A172 (cell line): Measurements from ENCODE around the gene FAAP100. TPM values are rescaled to one million over a fixed set of nuclear protein-coding genes. Genes with fewer than 3 reads are reported as not detected.

Experiments used
- DNase-seq: peaks from one replicate; pipeline ENCODE4 v3.0.0-alpha.2; 2015; ENCODE audit warnings: low spot score
- total RNA-seq: library from RNA; depleted of rRNA; stranded (reverse); fragments of >200 nt; shearing (Covaris generic); gene quantifications from 2 replicates; pipeline ENCODE4 v1.2.3, GENCODE V29; 2014

The FAAP100 gene
- total RNA-seq, 1 experiment from 2014 or later, result 39.9 TPM

GRCh38 chr17:81556175-81556691, 4.1 kb upstream of the FAAP100 start:
- DNase-seq, result peak; percentile 83

- peak; percentile 99 for DNase-seq
These were observed 1.5 kb upstream of the FAAP100 start for GRCh38 chr17:81553616-81554181.

- DNase-seq, result peak; percentile 90
These were observed 964 bp upstream of the FAAP100 start for GRCh38 chr17:81553018-81553615.

- peak; percentile 28 for DNase-seq
These were observed 502 bp downstream of the FAAP100 start for GRCh38 chr17:81551458-81552243.

- DNase-seq, result no peak
These were observed 1.2 kb downstream of the FAAP100 start for GRCh38 chr17:81550830-81551457.

GRCh38 chr17:81550285-81550684, 1.9 kb downstream of the FAAP100 start:
- DNase-seq, result no peak

- DNase-seq, result no peak
These were observed 2.3 kb downstream of the FAAP100 start for GRCh38 chr17:81549826-81550225.

GRCh38 chr17:81549031-81549557, 3.1 kb downstream of the FAAP100 start:
- no peak for DNase-seq

- DNase-seq, result no peak
These were observed 4.6 kb downstream of the FAAP100 start for GRCh38 chr17:81547614-81547982.

- DNase-seq, result no peak
These were observed 5.1 kb downstream of the FAAP100 start for GRCh38 chr17:81546906-81547613.

GRCh38 chr17:81545160-81545949, 6.8 kb downstream of the FAAP100 start:
- DNase-seq, result no peak

GRCh38 chr17:81544281-81544974, 7.7 kb downstream of the FAAP100 start:
- no peak for DNase-seq

GRCh38 chr17:81543756-81544155, 8.4 kb downstream of the FAAP100 start:
- no peak for DNase-seq

- DNase-seq, result no peak
These were observed 8.8 kb downstream of the FAAP100 start for GRCh38 chr17:81543339-81543675.

- DNase-seq, result no peak
These were observed 9.5 kb downstream of the FAAP100 start for GRCh38 chr17:81542431-81543338.

- DNase-seq, result no peak
These were observed 11.0 kb downstream of the FAAP100 start for GRCh38 chr17:81541123-81541522.

- no peak for DNase-seq
These were observed 11.5 kb downstream of the FAAP100 start for GRCh38 chr17:81540676-81541027.

GRCh38 chr17:81539961-81540675, 12.0 kb downstream of the FAAP100 start:
- DNase-seq, result no peak

- no peak for DNase-seq
These were observed 12.6 kb downstream of the FAAP100 start for GRCh38 chr17:81539571-81539900.
